HEK293 (cell line): ENCODE data around the gene MAGI1.

Source experiments
- CTCF ChIA-PET: fragments of 350-600 bp; formaldehyde crosslinking; extraction: SDS; loops from one replicate; lab custom pipeline; 2021; ENCODE audit warnings: antibody characterized with exemption; lab: Yijun Ruan, JAX
- POLR2A ChIA-PET: fragments of 300-600 bp; formaldehyde crosslinking; extraction: SDS; loops from one replicate; lab custom pipeline; 2020; ENCODE audit warnings: antibody characterized with exemption, inconsistent platforms; lab: Yijun Ruan, JAX
- H3K27ac ChIP-seq: fragments of 200-500 bp; sonication (Bioruptor generic); 2 replicates; pipeline ENCODE4 v1.5.1; 2014; ENCODE audit warnings: low read depth, low read length, control low read depth, inconsistent platforms; ENCODE audit errors: extremely low read depth
- H3K36me3 ChIP-seq, 2 experiments: fragments of 200-500 bp in 1 of 2; sonication (Bioruptor generic) in 1 of 2; 1 replicate in 1 of 2; 2 replicates in 1 of 2; pipeline ENCODE4 v1.5.1; 2014 to 2017; ENCODE audit warnings: inconsistent platforms in 2 of 2, low read length in 2 of 2; ENCODE audit not compliant: control insufficient read depth in 2 of 2, insufficient read depth in 1 of 2
- H3K4me1 ChIP-seq: fragments of 200-500 bp; sonication (Bioruptor generic); 2 replicates; pipeline ENCODE4 v1.5.1; 2014; ENCODE audit warnings: mild to moderate bottlenecking, low read length, inconsistent platforms; ENCODE audit not compliant: control insufficient read depth, insufficient read depth
- H3K4me3 ChIP-seq: 2 replicates; pipeline ENCODE4 v1.5.1; 2011; ENCODE audit warnings: low read depth, mild to moderate bottlenecking, control low read depth, low read length, moderate library complexity
- H3K9me3 ChIP-seq: fragments of 200-500 bp; sonication (Bioruptor generic); 2 replicates; pipeline ENCODE4 v1.5.1; 2014; ENCODE audit warnings: low read depth, low read length, inconsistent platforms; ENCODE audit not compliant: control insufficient read depth, insufficient read depth
- SCRT1 ChIP-seq: fragments of 450-650 bp; formaldehyde crosslinking; IDR thresholded peaks from 2 replicates; pipeline ENCODE4 v1.5.1; 2016; ENCODE audit warnings: missing biosample characterization, missing genetic modification characterization, borderline replicate concordance
- ZFHX2 ChIP-seq: fragments of 450-650 bp; formaldehyde crosslinking; conservative IDR thresholded peaks from 2 replicates; pipeline ENCODE4 v1.5.1; 2016; ENCODE audit warnings: missing biosample characterization, missing genetic modification characterization
- ZFP69B ChIP-seq: fragments of 450-650 bp; formaldehyde crosslinking; IDR thresholded peaks from 2 replicates; pipeline ENCODE4 v1.5.1; 2016; ENCODE audit warnings: missing biosample characterization, missing genetic modification characterization
- ZNF140 ChIP-seq: fragments of 450-650 bp; formaldehyde crosslinking; IDR thresholded peaks from 2 replicates; pipeline ENCODE4 v1.5.1; 2016; ENCODE audit warnings: missing biosample characterization, missing genetic modification characterization
- ZNF146 ChIP-seq: fragments of 450-650 bp; formaldehyde crosslinking; IDR thresholded peaks from 2 replicates; pipeline ENCODE4 v1.5.1; 2016; ENCODE audit warnings: missing biosample characterization, missing genetic modification characterization
- ZNF350 ChIP-seq: fragments of 450-650 bp; formaldehyde crosslinking; IDR thresholded peaks from 2 replicates; pipeline ENCODE4 v1.5.0; 2017; ENCODE audit warnings: missing biosample characterization, mild to moderate bottlenecking, missing genetic modification characterization
- ZNF530 ChIP-seq: fragments of 450-650 bp; formaldehyde crosslinking; IDR thresholded peaks from 2 replicates; pipeline ENCODE4 v1.5.1; 2016; ENCODE audit warnings: low read depth, missing biosample characterization, missing genetic modification characterization
- ZNF600 ChIP-seq: fragments of 450-650 bp; formaldehyde crosslinking; IDR thresholded peaks from 2 replicates; pipeline ENCODE4 v1.5.1; 2016; ENCODE audit warnings: missing biosample characterization, missing genetic modification characterization
- TF ChIP-seq, protein P1 (sequence below): fragments of 450-650 bp; formaldehyde crosslinking; IDR thresholded peaks from 2 replicates; pipeline ENCODE4 v1.5.1; 2016; ENCODE audit warnings: missing biosample characterization, missing genetic modification characterization
- TF ChIP-seq, protein P2 (sequence below): fragments of 450-650 bp; formaldehyde crosslinking; IDR thresholded peaks from 2 replicates; pipeline ENCODE4 v1.5.1; 2016; ENCODE audit warnings: missing biosample characterization, missing genetic modification characterization
- TF ChIP-seq, protein P3 (sequence below): fragments of 450-650 bp; formaldehyde crosslinking; IDR thresholded peaks from 2 replicates; pipeline ENCODE4 v1.5.1; 2016; ENCODE audit warnings: missing biosample characterization, missing genetic modification characterization, borderline replicate concordance
- TF ChIP-seq, protein P4 (sequence below): fragments of 450-650 bp; formaldehyde crosslinking; IDR thresholded peaks from 2 replicates; pipeline ENCODE4 v1.5.1; 2017; ENCODE audit warnings: missing biosample characterization, mild to moderate bottlenecking, missing genetic modification characterization, moderate library complexity

Gene MAGI1

DNA sequence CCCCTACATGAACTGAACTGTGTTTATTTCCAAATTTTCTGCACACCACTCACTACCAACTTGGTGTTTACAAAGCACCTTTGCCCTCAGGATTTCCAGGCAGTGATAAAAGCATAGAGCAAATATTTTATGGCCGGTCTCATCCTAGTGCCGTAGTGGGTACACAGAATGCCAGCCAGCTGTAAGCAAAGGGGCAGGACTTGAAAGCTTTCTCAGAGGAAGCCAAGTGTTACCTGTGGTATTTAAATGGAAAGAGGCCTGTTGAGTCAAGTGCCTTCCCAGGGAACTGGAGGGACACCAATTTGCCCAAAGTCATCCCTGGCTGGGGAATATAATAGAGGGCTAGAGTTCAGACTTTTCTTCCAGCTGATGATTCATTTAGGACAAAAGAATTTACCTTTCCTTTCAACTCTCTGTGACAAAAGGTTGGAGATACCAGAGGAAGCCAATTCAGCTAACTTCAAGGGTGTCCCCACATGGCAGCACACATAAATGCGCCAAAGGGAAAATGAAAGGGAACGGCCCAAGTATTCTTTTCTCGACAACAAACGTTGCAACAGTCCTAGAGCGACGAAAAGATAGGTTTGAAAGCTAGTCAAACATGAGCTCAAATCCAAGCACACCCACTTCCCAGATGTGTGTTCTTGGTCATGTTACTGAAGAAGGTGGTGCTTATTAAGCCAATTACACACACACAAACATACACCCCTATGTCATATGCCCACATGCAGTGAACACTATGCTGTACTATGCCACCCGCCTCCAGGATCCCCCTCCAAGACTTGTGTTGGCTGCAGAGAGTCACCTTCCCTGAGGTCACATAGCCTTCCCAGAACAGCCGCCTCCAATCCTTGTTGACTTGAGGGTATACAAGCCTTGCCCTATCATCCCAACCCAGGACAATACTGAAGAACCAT is 27.7 kb downstream of the MAGI1 start (continued):
- TF ChIP-seq, protein P1, sequence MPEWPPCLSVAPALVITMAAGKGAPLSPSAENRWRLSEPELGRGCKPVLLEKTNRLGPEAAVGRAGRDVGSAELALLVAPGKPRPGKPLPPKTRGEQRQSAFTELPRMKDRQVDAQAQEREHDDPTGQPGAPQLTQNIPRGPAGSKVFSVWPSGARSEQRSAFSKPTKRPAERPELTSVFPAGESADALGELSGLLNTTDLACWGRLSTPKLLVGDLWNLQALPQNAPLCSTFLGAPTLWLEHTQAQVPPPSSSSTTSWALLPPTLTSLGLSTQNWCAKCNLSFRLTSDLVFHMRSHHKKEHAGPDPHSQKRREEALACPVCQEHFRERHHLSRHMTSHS (tag by site-specific recombination), result no peak
- TF ChIP-seq ZNF530 (tag by site-specific recombination), result no peak

DNA sequence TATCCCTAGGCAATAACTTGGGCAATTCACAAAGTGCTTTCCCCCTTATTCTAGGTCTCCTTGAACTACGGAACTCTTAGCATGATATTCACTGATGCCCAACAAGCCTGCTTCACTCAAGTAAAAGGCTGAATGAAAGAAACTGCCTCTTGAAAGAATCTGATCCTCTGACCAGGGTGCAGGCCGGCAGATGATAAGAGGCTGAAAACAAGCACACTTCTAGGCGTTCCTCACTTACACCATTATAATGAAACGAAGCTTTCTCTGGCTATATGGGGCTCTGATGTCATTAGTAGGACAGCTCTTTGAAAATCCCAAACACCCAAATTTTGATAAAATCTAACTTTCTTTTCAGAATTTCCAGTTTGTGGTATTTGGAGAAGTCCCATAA is 28.4 kb downstream of the MAGI1 start:
- Histone ChIP-seq H3K27ac (no peak overlapping the region), H3K4me1 (no peaks in the 10 kb centered on the region), H3K4me3 (no peak overlapping the region), H3K36me3 (no peaks in the 10 kb centered on the region), H3K9me3 (no peaks in the 10 kb centered on the region)
- ChIA-PET POLR2A (no interaction called here), CTCF (interaction anchor here (0.6 to 0.8 kb wide), 2 partner anchors 26 to 89 kb away, joined by 3 read pairs; no protein-coding TSS in a partner anchor)
- TF ChIP-seq ZFHX2 (tag by site-specific recombination) (no peak), ZNF600 (tag by site-specific recombination) (no peak), ZNF140 (no peak), ZFP69B (tag by site-specific recombination) (no peak), ZNF146 (tag by site-specific recombination) (no peak)
- TF ChIP-seq, protein P2, sequence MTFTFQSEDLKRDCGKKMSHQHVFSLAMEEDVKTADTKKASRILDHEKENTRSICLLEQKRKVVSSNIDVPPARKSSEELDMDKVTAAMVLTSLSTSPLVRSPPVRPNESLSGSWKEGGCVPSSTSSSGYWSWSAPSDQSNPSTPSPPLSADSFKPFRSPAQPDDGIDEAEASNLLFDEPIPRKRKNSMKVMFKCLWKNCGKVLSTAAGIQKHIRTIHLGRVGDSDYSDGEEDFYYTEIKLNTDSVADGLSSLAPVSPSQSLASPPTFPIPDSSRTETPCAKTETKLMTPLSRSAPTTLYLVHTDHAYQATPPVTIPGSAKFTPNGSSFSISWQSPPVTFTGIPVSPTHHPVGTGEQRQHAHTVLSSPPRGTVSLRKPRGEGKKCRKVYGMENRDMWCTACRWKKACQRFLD (tag by site-specific recombination), result no peak
- TF ChIP-seq, protein P3, sequence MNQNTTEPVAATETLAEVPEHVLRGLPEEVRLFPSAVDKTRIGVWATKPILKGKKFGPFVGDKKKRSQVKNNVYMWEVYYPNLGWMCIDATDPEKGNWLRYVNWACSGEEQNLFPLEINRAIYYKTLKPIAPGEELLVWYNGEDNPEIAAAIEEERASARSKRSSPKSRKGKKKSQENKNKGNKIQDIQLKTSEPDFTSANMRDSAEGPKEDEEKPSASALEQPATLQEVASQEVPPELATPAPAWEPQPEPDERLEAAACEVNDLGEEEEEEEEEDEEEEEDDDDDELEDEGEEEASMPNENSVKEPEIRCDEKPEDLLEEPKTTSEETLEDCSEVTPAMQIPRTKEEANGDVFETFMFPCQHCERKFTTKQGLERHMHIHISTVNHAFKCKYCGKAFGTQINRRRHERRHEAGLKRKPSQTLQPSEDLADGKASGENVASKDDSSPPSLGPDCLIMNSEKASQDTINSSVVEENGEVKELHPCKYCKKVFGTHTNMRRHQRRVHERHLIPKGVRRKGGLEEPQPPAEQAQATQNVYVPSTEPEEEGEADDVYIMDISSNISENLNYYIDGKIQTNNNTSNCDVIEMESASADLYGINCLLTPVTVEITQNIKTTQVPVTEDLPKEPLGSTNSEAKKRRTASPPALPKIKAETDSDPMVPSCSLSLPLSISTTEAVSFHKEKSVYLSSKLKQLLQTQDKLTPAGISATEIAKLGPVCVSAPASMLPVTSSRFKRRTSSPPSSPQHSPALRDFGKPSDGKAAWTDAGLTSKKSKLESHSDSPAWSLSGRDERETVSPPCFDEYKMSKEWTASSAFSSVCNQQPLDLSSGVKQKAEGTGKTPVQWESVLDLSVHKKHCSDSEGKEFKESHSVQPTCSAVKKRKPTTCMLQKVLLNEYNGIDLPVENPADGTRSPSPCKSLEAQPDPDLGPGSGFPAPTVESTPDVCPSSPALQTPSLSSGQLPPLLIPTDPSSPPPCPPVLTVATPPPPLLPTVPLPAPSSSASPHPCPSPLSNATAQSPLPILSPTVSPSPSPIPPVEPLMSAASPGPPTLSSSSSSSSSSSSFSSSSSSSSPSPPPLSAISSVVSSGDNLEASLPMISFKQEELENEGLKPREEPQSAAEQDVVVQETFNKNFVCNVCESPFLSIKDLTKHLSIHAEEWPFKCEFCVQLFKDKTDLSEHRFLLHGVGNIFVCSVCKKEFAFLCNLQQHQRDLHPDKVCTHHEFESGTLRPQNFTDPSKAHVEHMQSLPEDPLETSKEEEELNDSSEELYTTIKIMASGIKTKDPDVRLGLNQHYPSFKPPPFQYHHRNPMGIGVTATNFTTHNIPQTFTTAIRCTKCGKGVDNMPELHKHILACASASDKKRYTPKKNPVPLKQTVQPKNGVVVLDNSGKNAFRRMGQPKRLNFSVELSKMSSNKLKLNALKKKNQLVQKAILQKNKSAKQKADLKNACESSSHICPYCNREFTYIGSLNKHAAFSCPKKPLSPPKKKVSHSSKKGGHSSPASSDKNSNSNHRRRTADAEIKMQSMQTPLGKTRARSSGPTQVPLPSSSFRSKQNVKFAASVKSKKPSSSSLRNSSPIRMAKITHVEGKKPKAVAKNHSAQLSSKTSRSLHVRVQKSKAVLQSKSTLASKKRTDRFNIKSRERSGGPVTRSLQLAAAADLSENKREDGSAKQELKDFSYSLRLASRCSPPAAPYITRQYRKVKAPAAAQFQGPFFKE (tag by site-specific recombination), result no peak
- TF ChIP-seq, protein P4, sequence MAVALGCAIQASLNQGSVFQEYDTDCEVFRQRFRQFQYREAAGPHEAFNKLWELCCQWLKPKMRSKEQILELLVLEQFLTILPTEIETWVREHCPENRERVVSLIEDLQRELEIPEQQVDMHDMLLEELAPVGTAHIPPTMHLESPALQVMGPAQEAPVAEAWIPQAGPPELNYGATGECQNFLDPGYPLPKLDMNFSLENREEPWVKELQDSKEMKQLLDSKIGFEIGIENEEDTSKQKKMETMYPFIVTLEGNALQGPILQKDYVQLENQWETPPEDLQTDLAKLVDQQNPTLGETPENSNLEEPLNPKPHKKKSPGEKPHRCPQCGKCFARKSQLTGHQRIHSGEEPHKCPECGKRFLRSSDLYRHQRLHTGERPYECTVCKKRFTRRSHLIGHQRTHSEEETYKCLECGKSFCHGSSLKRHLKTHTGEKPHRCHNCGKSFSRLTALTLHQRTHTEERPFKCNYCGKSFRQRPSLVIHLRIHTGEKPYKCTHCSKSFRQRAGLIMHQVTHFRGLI, result no peak

DNA sequence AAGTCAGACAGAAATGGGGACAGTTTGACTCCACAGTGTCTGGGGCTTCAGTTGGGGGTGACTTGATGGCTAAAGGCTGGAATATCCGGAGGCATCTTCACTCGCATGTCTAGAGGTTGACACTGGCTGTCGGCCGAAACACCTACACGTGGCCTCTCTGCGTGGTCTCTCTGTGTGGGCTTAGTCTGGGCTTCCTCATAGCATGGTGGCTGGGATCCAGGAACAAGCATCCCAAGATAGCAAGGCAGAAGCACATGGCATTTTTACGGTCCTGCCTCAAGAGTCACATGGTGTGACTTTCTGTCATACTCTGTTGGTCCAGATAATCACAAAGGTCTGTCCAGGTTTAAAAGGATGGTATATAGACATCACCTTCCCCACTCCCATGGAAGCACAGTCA is 34.5 kb downstream of the MAGI1 start:
- H3K9me3 ChIP-seq, result no peaks in the 10 kb centered on the region
- H3K4me1 ChIP-seq, result no peaks in the 10 kb centered on the region
- no peaks in the 10 kb centered on the region for H3K36me3 ChIP-seq
- ChIA-PET POLR2A (no interaction called here), CTCF (interaction anchor here (0.7 to 1.1 kb wide), 2 partner anchors 21 to 220 kb away, joined by 3 read pairs; no protein-coding TSS in a partner anchor)
- no peak overlapping the region for H3K27ac ChIP-seq
- no peak overlapping the region for H3K4me3 ChIP-seq
- TF ChIP-seq SCRT1 (tag by site-specific recombination), result no peak
- no peak for TF ChIP-seq ZNF350 (tag by site-specific recombination)
